ENCODE data around the gene ZNF709. TPM values are rescaled to one million over a fixed set of nuclear protein-coding genes. Genes with fewer than 3 reads are reported as not detected.
A peak's percentile ranks its signal among the peaks of the same experiment; 100 is the strongest.
"Not testable (repeated sequence)": the region's sequence is repeated elsewhere in the genome, so short reads cannot be mapped to it uniquely, and the experiment has no call there.

ZNF709 gene
- 7.5 TPM for total RNA-seq

GRCh38 chr19:12484371-12485051, at the start of gene ZNF709:
Gene ZNF709, minus strand, starts transcription at chr19:12484816. Its CDS starts 159 bp downstream, at chr19:12484657.
- DNase-seq (ENCODE audit: low read depth in 2 of 3, low spot score in 2 of 3): peak; percentile 57 to 95 (median 88)

GRCh38 chr19:12527034-12527836, 42.6 kb upstream of the ZNF709 start:
- DNase-seq (ENCODE audit: low read depth in 2 of 3, low spot score in 2 of 3): peak in 2 of 3 donors; percentile 14 to 78

GRCh38 chr19:12526542-12526941, 41.9 kb upstream of the ZNF709 start:
- no peak for DNase-seq (ENCODE audit: low read depth in 2 of 3, low spot score in 2 of 3)

- DNase-seq (ENCODE audit: low read depth in 2 of 3, low spot score in 2 of 3): no peak
Measured at GRCh38 chr19:12521996-12522395, 37.4 kb upstream of the ZNF709 start.

GRCh38 chr19:12513531-12514061, 29.0 kb upstream of the ZNF709 start:
- DNase-seq (ENCODE audit: low read depth in 2 of 3, low spot score in 2 of 3): no peak

- no peak for DNase-seq (ENCODE audit: low read depth in 2 of 3, low spot score in 2 of 3)
Measured at GRCh38 chr19:12497032-12497431, 12.4 kb upstream of the ZNF709 start.

GRCh38 chr19:12496480-12496879, 11.9 kb upstream of the ZNF709 start:
- no peak for DNase-seq (ENCODE audit: low read depth in 2 of 3, low spot score in 2 of 3)

- DNase-seq (ENCODE audit: low read depth in 2 of 3, low spot score in 2 of 3): peak; percentile 60 to 97 (median 96)
Measured at GRCh38 chr19:12495002-12495802, 10.6 kb upstream of the ZNF709 start.

GRCh38 chr19:12494260-12494860, 9.7 kb upstream of the ZNF709 start:
- DNase-seq (ENCODE audit: low read depth in 2 of 3, low spot score in 2 of 3): peak in 1 of 3 donors; percentile 32

GRCh38 chr19:12486265-12486783, 1.7 kb upstream of the ZNF709 start:
- DNase-seq (ENCODE audit: low read depth in 2 of 3, low spot score in 2 of 3): not testable (repeated sequence)

- DNase-seq (ENCODE audit: low read depth in 2 of 3, low spot score in 2 of 3): no peak
Measured at GRCh38 chr19:12485571-12485970, 955 bp upstream of the ZNF709 start.

- DNase-seq (ENCODE audit: low read depth in 2 of 3, low spot score in 2 of 3): peak in 2 of 3 donors; percentile 28 to 66
Measured at GRCh38 chr19:12485052-12485416, 418 bp upstream of the ZNF709 start.

GRCh38 chr19:12484011-12484370, 625 bp downstream of the ZNF709 start:
- peak in 1 of 3 donors; percentile 21 for DNase-seq (ENCODE audit: low read depth in 2 of 3, low spot score in 2 of 3)

GRCh38 chr19:12482509-12482886, 2.1 kb downstream of the ZNF709 start:
- DNase-seq (ENCODE audit: low read depth in 2 of 3, low spot score in 2 of 3): peak in 2 of 3 donors; percentile 54 to 81

GRCh38 chr19:12481781-12482508, 2.7 kb downstream of the ZNF709 start:
- DNase-seq (ENCODE audit: low read depth in 2 of 3, low spot score in 2 of 3): peak in 2 of 3 donors; percentile 18 to 56

- no peak for DNase-seq (ENCODE audit: low read depth in 2 of 3, low spot score in 2 of 3)
Measured at GRCh38 chr19:12478234-12478941, 6.2 kb downstream of the ZNF709 start.

- not testable (repeated sequence) for DNase-seq (ENCODE audit: low read depth in 2 of 3, low spot score in 2 of 3)
Measured at GRCh38 chr19:12467651-12468050, 17.0 kb downstream of the ZNF709 start.

- DNase-seq (ENCODE audit: low read depth in 2 of 3, low spot score in 2 of 3): peak in 1 of 3 donors; percentile 39
Measured at GRCh38 chr19:12465211-12465610, 19.4 kb downstream of the ZNF709 start.

GRCh38 chr19:12464769-12465168, 19.8 kb downstream of the ZNF709 start:
- peak in 1 of 3 donors; percentile 29 for DNase-seq (ENCODE audit: low read depth in 2 of 3, low spot score in 2 of 3)

Measured in hematopoietic multipotent progenitor cell (in vitro differentiated cells).